K562 (cell line): ENCODE data around the gene GRHPR. TPM values are rescaled to one million over a fixed set of nuclear protein-coding genes. Genes with fewer than 3 reads are reported as not detected.

Source experiments
- ATAC-seq: fragments of 200-7000 bp; cut with Tn5 transposase; 3 replicates; pipeline ENCODE4 v1.9.1; 2020; ENCODE audit warnings: moderate library complexity
- BruUV-seq: library from RNA; stranded (reverse); fragments of 400-500 nt; replicated peaks from 2 replicates; lab custom pipeline; 2021; lab: Mats Ljungman, UMichigan
- CTCF ChIA-PET: fragments of 300-600 bp; formaldehyde crosslinking; extraction: SDS; loops from one replicate; lab custom pipeline; 2021; ENCODE audit warnings: low intra/inter-chr PET ratio; lab: Yijun Ruan, JAX
- POLR2A ChIA-PET: fragments of 300-600, 350-650 bp; sonication (Branson Sonifier 250); formaldehyde crosslinking; extraction: SDS; loops from one replicate; lab custom pipeline; 2021; ENCODE audit warnings: antibody characterized with exemption, inconsistent platforms; lab: Yijun Ruan, JAX
- DNase-seq, 4 experiments: peaks; one replicate each; pipeline versions ENCODE4 v3.0.0 to v3.0.0-alpha.2; 2011 to 2018; ENCODE audit warnings: low spot score in 3 of 4, mixed read lengths in 3 of 4; ENCODE audit errors: extremely low read depth in 1 of 4
- FAIRE-seq: peaks from 2 replicates; lab custom pipeline; 2011; peaks lifted over from hg19 to GRCh38; lab: Jason Lieb, UNC
- H2AFZ ChIP-seq: 2 replicates; pipeline ENCODE4 v1.6.0; 2011; ENCODE audit warnings: low read depth, low read length, control low read depth, inconsistent platforms
- H3K27ac ChIP-seq: fragments of 200-600 bp; 3 replicates; pipeline ENCODE4 v1.8.0; 2011; ENCODE audit warnings: low read depth, mild to moderate bottlenecking, control low read depth, inconsistent platforms, low read length, moderate library complexity, mixed read lengths; ENCODE audit errors: extremely low read depth
- H3K27me3 ChIP-seq, 2 experiments: fragments of 300-600 bp in 1 of 2; 2 replicates in 1 of 2; 3 replicates in 1 of 2; pipeline versions ENCODE4 v1.6.0 to v1.8.0; 2011; ENCODE audit warnings: inconsistent platforms in 2 of 2, low read length in 2 of 2, mild to moderate bottlenecking in 1 of 2, mixed read lengths in 1 of 2, moderate library complexity in 1 of 2; ENCODE audit not compliant: control insufficient read depth in 2 of 2, insufficient read depth in 2 of 2
- H3K36me3 ChIP-seq: fragments of 300-600 bp; 3 replicates; pipeline ENCODE4 v1.8.0; 2011; ENCODE audit warnings: mild to moderate bottlenecking, low read length, inconsistent platforms; ENCODE audit not compliant: control insufficient read depth, insufficient read depth
- H3K4me1 ChIP-seq, 2 experiments: fragments of 200-600 bp in 1 of 2; replicated peaks in 1 of 2; 2 replicates in 1 of 2; 3 replicates in 1 of 2; pipeline versions ENCODE4 v1.5.1 to v1.8.0; 2011; ENCODE audit warnings: inconsistent platforms in 2 of 2, low read length in 2 of 2, mild to moderate bottlenecking in 1 of 2, mixed read lengths in 1 of 2, moderate library complexity in 1 of 2; ENCODE audit not compliant: control insufficient read depth in 2 of 2, insufficient read depth in 2 of 2
- H3K4me2 ChIP-seq: 2 replicates; pipeline ENCODE4 v1.6.1; 2011; ENCODE audit warnings: low read length, control low read depth, inconsistent platforms, mixed read lengths; ENCODE audit not compliant: insufficient read depth
- H3K4me3 ChIP-seq: fragments of 200-600 bp; sonication (generic), shearing (Covaris generic); 2 replicates; pipeline ENCODE4 v1.5.1; 2016; ENCODE audit warnings: control low read depth, inconsistent platforms
- H3K79me2 ChIP-seq: fragments of 200-600 bp; 3 replicates; pipeline ENCODE4 v1.8.0; 2011; ENCODE audit warnings: low read length, inconsistent platforms; ENCODE audit not compliant: control insufficient read depth, insufficient read depth
- H3K9ac ChIP-seq, 2 experiments: 2 replicates each; pipeline versions ENCODE4 v1.6.0 to v1.6.1; 2011; ENCODE audit warnings: low read depth in 2 of 2, low read length in 2 of 2, control low read depth in 1 of 2, inconsistent platforms in 1 of 2, mild to moderate bottlenecking in 1 of 2, mixed read lengths in 1 of 2; ENCODE audit not compliant: insufficient read depth in 1 of 2
- H3K9me1 ChIP-seq: one replicate; pipeline ENCODE4 v1.6.0; 2011; ENCODE audit warnings: inconsistent platforms, mild to moderate bottlenecking, low read length, moderate library complexity; ENCODE audit not compliant: control insufficient read depth, insufficient read depth
- H3K9me3 ChIP-seq: replicated peaks from 2 replicates; pipeline ENCODE4 v1.5.1; 2011; ENCODE audit warnings: low read depth, low read length, inconsistent platforms; ENCODE audit not compliant: control insufficient read depth, insufficient read depth
- H4K20me1 ChIP-seq: replicated peaks from 2 replicates; pipeline ENCODE4 v1.6.1; 2011; ENCODE audit warnings: low read length, inconsistent platforms, mixed read lengths; ENCODE audit not compliant: control insufficient read depth, insufficient read depth
- in situ Hi-C: fragments of 300-500 bp; cut with MboI; formaldehyde crosslinking; loops from 4 replicates; pipeline ENCODE4 v1.15.0; 2018; ENCODE audit warnings: inconsistent platforms, mixed read lengths
- intact Hi-C: fragments of 100-400 bp; cut with micrococcal nuclease; formaldehyde crosslinking; loops from 2 replicates; pipeline ENCODE4 v1.14.2; 2022
- polyA plus RNA-seq, 8 experiments: library from polyadenylated mRNA; depleted of rRNA in 4 of 8; stranded (reverse) in 5 of 8; unstranded in 3 of 8; fragments of >200 nt; fragmentation: Nextera tagmentation in 2 of 8; fragmentation: Illumina TruSeq in 1 of 8; extraction: Ambion mirVana in 2 of 8; extraction: Trizol in 1 of 8; gene quantifications; 2 replicates each; pipeline versions ENCODE4 v1.2.1 to v1.2.3, GENCODE V29; 2011 to 2014; ENCODE audit warnings: inconsistent platforms in 1 of 8, missing spikeins in 1 of 8
- total RNA-seq, 7 experiments: library from RNA; depleted of rRNA in 6 of 7; stranded (reverse); fragments of >200 nt in 6 of 7; fragmentation: Illumina TruSeq in 2 of 7; extraction: Trizol in 2 of 7; gene quantifications; 2 replicates each; pipeline versions ENCODE4 v1.2.1 to v1.2.3, GENCODE V29; 2011 to 2021; ENCODE audit warnings: low replicate concordance in 1 of 7
- TF ChIP-seq, protein P1 (sequence below): sonication (generic); formaldehyde crosslinking; IDR thresholded peaks from 2 replicates; pipeline ENCODE4 v1.8.0; 2022; ENCODE audit warnings: mild to moderate bottlenecking, missing genetic modification reagents

GRHPR gene
- total and polyA plus RNA-seq, 9 of the 15 experiments (the other 6 are each of a cell fraction or from before 2014, with no cell fraction given), result 38.9 to 144 (median 120) TPM

DNA sequence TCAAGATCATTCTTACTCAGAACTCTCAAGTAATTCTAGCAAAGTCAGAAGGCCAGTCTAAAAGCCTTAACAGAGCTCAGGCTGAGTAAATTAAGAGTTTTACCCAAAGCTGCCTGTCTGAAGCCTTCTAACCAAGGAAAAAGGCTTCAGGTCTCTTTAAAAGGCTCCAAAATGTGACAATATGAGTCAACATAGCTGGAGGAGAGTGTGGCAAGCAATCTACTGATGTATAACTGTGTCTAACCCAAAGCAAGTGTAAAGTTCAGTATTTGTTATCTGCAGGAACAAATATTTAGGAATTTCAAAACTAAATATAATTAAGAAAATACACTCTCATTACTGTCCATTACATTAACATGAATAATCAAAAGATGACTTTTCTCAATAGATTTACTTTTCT, 31.7 kb downstream of the GRHPR start:
- H4K20me1 ChIP-seq, result peaks cover 11% of the 10 kb centered on the region
- in situ Hi-C loops, result no loop called here
- peaks cover 94% of the 10 kb centered on the region for H3K79me2 ChIP-seq
- TF ChIP-seq, protein P1, sequence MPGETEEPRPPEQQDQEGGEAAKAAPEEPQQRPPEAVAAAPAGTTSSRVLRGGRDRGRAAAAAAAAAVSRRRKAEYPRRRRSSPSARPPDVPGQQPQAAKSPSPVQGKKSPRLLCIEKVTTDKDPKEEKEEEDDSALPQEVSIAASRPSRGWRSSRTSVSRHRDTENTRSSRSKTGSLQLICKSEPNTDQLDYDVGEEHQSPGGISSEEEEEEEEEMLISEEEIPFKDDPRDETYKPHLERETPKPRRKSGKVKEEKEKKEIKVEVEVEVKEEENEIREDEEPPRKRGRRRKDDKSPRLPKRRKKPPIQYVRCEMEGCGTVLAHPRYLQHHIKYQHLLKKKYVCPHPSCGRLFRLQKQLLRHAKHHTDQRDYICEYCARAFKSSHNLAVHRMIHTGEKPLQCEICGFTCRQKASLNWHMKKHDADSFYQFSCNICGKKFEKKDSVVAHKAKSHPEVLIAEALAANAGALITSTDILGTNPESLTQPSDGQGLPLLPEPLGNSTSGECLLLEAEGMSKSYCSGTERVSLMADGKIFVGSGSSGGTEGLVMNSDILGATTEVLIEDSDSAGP (CRISPR knock-in tag), result no peak
- FAIRE-seq (no peak), ATAC-seq (no peak), DNase-seq (no peak)
- H3K9me1 ChIP-seq, result no peaks in the 10 kb centered on the region
- intact Hi-C loops, result no loop called here
- POLR2A ChIA-PET, result interaction anchor here (0.6 to 6.7 kb wide), 2 partner anchors 10 to 892 kb away, joined by 3 to 65 read pairs; partner anchors contain the start of gene ZBTB5
- no TSS peak for BruUV-seq
- CTCF ChIA-PET, result no interaction called here
- peaks cover 0 to 6% of the 10 kb centered on the region in 2 experiments; a peak in 2 of 5 replicates for H3K4me1 ChIP-seq
- no peak overlapping the region for H3K4me3 ChIP-seq
- no peaks in the 10 kb centered on the region for H3K27me3 ChIP-seq
- 0 out of 2 replicates have a peak, but pooled peaks cover 2% of the 10 kb centered on the region for H3K9me3 ChIP-seq
- H3K4me2 ChIP-seq, result no peak overlapping the region
- H3K9ac ChIP-seq, result no peak overlapping the region
- H3K27ac ChIP-seq, result no peak overlapping the region
- H3K36me3 ChIP-seq, result peaks cover 17% of the 10 kb centered on the region; the same call in 2 of the 3 replicates
- H2AFZ ChIP-seq, result no peak overlapping the region
